ENCODE data around the gene STXBP3. TPM values are rescaled to one million over a fixed set of nuclear protein-coding genes. Genes with fewer than 3 reads are reported as not detected.

The STXBP3 gene
- polyA plus RNA-seq, 1 donor from 2014 or later = 29.6 TPM

GRCh38 chr1:108750476-108751181 is 4.2 kb downstream of the STXBP3 start:
- no peak overlapping the region for H2AFZ ChIP-seq (ENCODE audit: low read depth, low read length)
- no peaks in the 10 kb centered on the region for H3K27me3 ChIP-seq (ENCODE audit: insufficient read depth, low read depth, low read length)
- no peaks in the 10 kb centered on the region for H4K20me1 ChIP-seq (ENCODE audit: insufficient read depth)
- H3K9me3 ChIP-seq (ENCODE audit: low read length) = no peaks in the 10 kb centered on the region
- H3K27ac ChIP-seq (ENCODE audit: low read length) = no peak overlapping the region
- no peak overlapping the region for H3K4me2 ChIP-seq (ENCODE audit: low read length)
- no peak overlapping the region for H3K9ac ChIP-seq (ENCODE audit: low read length)
- H3K79me2 ChIP-seq (replicated peaks; ENCODE audit: insufficient read depth, low read length) = peaks cover 12% of the 10 kb centered on the region
- TF ChIP-seq, protein P1, sequence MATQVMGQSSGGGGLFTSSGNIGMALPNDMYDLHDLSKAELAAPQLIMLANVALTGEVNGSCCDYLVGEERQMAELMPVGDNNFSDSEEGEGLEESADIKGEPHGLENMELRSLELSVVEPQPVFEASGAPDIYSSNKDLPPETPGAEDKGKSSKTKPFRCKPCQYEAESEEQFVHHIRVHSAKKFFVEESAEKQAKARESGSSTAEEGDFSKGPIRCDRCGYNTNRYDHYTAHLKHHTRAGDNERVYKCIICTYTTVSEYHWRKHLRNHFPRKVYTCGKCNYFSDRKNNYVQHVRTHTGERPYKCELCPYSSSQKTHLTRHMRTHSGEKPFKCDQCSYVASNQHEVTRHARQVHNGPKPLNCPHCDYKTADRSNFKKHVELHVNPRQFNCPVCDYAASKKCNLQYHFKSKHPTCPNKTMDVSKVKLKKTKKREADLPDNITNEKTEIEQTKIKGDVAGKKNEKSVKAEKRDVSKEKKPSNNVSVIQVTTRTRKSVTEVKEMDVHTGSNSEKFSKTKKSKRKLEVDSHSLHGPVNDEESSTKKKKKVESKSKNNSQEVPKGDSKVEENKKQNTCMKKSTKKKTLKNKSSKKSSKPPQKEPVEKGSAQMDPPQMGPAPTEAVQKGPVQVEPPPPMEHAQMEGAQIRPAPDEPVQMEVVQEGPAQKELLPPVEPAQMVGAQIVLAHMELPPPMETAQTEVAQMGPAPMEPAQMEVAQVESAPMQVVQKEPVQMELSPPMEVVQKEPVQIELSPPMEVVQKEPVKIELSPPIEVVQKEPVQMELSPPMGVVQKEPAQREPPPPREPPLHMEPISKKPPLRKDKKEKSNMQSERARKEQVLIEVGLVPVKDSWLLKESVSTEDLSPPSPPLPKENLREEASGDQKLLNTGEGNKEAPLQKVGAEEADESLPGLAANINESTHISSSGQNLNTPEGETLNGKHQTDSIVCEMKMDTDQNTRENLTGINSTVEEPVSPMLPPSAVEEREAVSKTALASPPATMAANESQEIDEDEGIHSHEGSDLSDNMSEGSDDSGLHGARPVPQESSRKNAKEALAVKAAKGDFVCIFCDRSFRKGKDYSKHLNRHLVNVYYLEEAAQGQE (IDR thresholded peaks at IDR 0.05; ENCODE audit: borderline replicate concordance) = no peak
- TF ChIP-seq MXI1 (conservative IDR thresholded peaks at IDR 0.05; ENCODE audit: poor library complexity, severe bottlenecking) = no peak
- no peak for TF ChIP-seq CTCF (IDR thresholded peaks at IDR 0.05; ENCODE audit: poor library complexity, severe bottlenecking)
- no peak for TF ChIP-seq SMC3 (conservative IDR thresholded peaks at IDR 0.05; ENCODE audit: poor library complexity)
- TF ChIP-seq EP300 (conservative IDR thresholded peaks at IDR 0.05; ENCODE audit: poor library complexity, severe bottlenecking) = no peak
- no peak for TF ChIP-seq POLR2AphosphoS5 (IDR thresholded peaks at IDR 0.05)
- no peak for TF ChIP-seq TAF1 (IDR thresholded peaks at IDR 0.05; ENCODE audit: low read depth)
- no peak for TF ChIP-seq EZH2 (IDR thresholded peaks at IDR 0.05; ENCODE audit: borderline replicate concordance, insufficient read depth, low read length, poor library complexity, severe bottlenecking)
- no peak for TF ChIP-seq RAD21 (conservative IDR thresholded peaks at IDR 0.05)
- no peaks in the 10 kb centered on the region for H3F3A ChIP-seq (ENCODE audit: insufficient read depth, low read length, poor library complexity, severe bottlenecking)
- no peak overlapping the region for H3K4me3 ChIP-seq (ENCODE audit: low read length)
- no peaks in the 10 kb centered on the region for H3K36me3 ChIP-seq (ENCODE audit: insufficient read depth, low read length)
- no peaks in the 10 kb centered on the region for H3K9me2 ChIP-seq (ENCODE audit: insufficient read depth, low read length)

DNA sequence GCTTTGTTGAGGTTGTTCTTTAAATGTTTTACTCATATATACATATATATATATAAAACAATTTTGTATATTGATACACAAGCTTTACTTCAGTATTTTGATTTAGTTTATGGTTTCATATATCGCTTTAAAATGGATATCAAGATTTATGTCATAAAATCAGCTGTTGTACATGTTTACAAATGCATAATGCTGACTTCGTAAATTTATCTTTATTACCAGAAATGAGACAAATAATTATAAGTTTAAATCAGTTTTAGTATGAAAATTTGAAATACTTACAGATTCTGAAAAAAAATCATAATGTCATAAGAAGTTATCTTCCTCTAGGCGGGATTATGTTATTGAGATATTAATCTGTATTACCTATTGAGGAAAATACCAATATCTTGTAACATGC is 6.9 kb downstream of the STXBP3 start:
- TF ChIP-seq CTCF (IDR thresholded peaks at IDR 0.05; ENCODE audit: poor library complexity, severe bottlenecking) (no peak), EZH2 (IDR thresholded peaks at IDR 0.05; ENCODE audit: borderline replicate concordance, insufficient read depth, low read length, poor library complexity, severe bottlenecking) (no peak), MXI1 (conservative IDR thresholded peaks at IDR 0.05; ENCODE audit: poor library complexity, severe bottlenecking) (no peak), SMC3 (conservative IDR thresholded peaks at IDR 0.05; ENCODE audit: poor library complexity) (no peak)
- TF ChIP-seq, protein P1 (IDR thresholded peaks at IDR 0.05; ENCODE audit: borderline replicate concordance) = no peak
- Histone ChIP-seq H3K4me2 (ENCODE audit: low read length) (no peak overlapping the region), H3K36me3 (ENCODE audit: insufficient read depth, low read length) (no peaks in the 10 kb centered on the region), H3K27ac (ENCODE audit: low read length) (no peak overlapping the region), H3F3A (ENCODE audit: insufficient read depth, low read length, poor library complexity, severe bottlenecking) (no peaks in the 10 kb centered on the region), H3K79me2 (replicated peaks; ENCODE audit: insufficient read depth, low read length) (no peaks in the 10 kb centered on the region), H3K9me3 (ENCODE audit: low read length) (no peaks in the 10 kb centered on the region), H3K4me3 (ENCODE audit: low read length) (no peak overlapping the region), H2AFZ (ENCODE audit: low read depth, low read length) (no peak overlapping the region), H3K9ac (ENCODE audit: low read length) (no peak overlapping the region), H4K20me1 (ENCODE audit: insufficient read depth) (no peaks in the 10 kb centered on the region), H3K9me2 (ENCODE audit: insufficient read depth, low read length) (no peaks in the 10 kb centered on the region), H3K27me3 (ENCODE audit: insufficient read depth, low read depth, low read length) (no peaks in the 10 kb centered on the region)

Measured in neural cell (in vitro differentiated cells).